ENCODE data around the gene IGF1R. TPM values are rescaled to one million over a fixed set of nuclear protein-coding genes. Genes with fewer than 3 reads are reported as not detected.

The IGF1R gene
- total and polyA plus RNA-seq, 12 donors: 8.6 to 138 (median 66.0) TPM

GRCh38 chr15:98740963-98741362 is 92.6 kb downstream of the IGF1R start:
- 79 to 90% (median 86%) methylated on average over 4 of the region's 4 CpGs for WGBS, 4 donors
- no peaks in the 10 kb centered on the region for H3K27me3 ChIP-seq
- TF ChIP-seq POLR2A (IDR thresholded peaks at IDR 0.05): no peak
- TF ChIP-seq, protein P1, sequence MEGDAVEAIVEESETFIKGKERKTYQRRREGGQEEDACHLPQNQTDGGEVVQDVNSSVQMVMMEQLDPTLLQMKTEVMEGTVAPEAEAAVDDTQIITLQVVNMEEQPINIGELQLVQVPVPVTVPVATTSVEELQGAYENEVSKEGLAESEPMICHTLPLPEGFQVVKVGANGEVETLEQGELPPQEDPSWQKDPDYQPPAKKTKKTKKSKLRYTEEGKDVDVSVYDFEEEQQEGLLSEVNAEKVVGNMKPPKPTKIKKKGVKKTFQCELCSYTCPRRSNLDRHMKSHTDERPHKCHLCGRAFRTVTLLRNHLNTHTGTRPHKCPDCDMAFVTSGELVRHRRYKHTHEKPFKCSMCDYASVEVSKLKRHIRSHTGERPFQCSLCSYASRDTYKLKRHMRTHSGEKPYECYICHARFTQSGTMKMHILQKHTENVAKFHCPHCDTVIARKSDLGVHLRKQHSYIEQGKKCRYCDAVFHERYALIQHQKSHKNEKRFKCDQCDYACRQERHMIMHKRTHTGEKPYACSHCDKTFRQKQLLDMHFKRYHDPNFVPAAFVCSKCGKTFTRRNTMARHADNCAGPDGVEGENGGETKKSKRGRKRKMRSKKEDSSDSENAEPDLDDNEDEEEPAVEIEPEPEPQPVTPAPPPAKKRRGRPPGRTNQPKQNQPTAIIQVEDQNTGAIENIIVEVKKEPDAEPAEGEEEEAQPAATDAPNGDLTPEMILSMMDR (IDR thresholded peaks at IDR 0.05): no peak
- peaks cover 8 to 37% of the 10 kb centered on the region in 2 donors for H3K4me1 ChIP-seq (replicated peaks in 1 of 2)
- no peak overlapping the region for H3K27ac ChIP-seq
- intact Hi-C loops (cut with DNase I): no loop called here
- H3K36me3 ChIP-seq (replicated peaks in 1 of 2): no peaks in the 10 kb centered on the region
- H3K4me3 ChIP-seq: no peak overlapping the region
- no peaks in the 10 kb centered on the region for H3K9me3 ChIP-seq (replicated peaks in 1 of 3)
- DNase-seq: no peak

DNA sequence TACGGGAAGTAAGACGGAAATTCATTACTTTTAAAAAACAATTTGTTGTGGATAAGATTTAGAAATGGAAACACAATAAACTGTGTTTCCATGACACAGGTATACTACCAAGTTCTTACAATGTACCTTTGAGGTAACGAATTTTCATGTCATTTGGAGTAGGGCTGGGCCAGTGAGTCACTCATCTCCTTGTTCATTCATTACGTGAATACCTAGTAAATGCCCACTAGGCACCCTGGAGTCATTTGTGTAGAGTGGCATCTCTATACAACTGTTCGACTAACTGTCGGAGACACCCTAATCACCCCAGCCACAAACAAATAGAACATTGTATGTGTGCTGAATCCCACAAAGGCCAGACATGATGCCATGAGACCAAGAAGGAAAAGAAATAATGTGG is 94.8 kb downstream of the IGF1R start:
- WGBS, 4 donors: 77 to 94% (median 88%) methylated on average over 6 of the region's 6 CpGs
- TF ChIP-seq, protein P1 (IDR thresholded peaks at IDR 0.05): no peak
- TF ChIP-seq POLR2A (IDR thresholded peaks at IDR 0.05): no peak
- no peak overlapping the region for H3K27ac ChIP-seq
- peaks cover 0 to 28% of the 10 kb centered on the region in 2 donors for H3K4me1 ChIP-seq (replicated peaks in 1 of 2)
- H3K9me3 ChIP-seq (replicated peaks in 1 of 3): no peaks in the 10 kb centered on the region
- DNase-seq: no peak
- no peak overlapping the region for H3K4me3 ChIP-seq
- H3K27me3 ChIP-seq: no peaks in the 10 kb centered on the region
- H3K36me3 ChIP-seq (replicated peaks in 1 of 2): no peaks in the 10 kb centered on the region
- intact Hi-C loops (cut with DNase I): no loop called here

- WGBS, 4 donors: 71 to 77% (median 74%) methylated on average over 2 of the region's 2 CpGs
- Histone ChIP-seq H3K27ac (no peak overlapping the region), H3K4me1 (replicated peaks in 1 of 2) (peaks cover 0 to 22% of the 10 kb centered on the region in 2 donors), H3K27me3 (no peaks in the 10 kb centered on the region), H3K4me3 (no peak overlapping the region), H3K36me3 (replicated peaks in 1 of 2) (no peaks in the 10 kb centered on the region), H3K9me3 (replicated peaks in 1 of 3) (no peaks in the 10 kb centered on the region)
- DNase-seq: no peak
- intact Hi-C loops (cut with DNase I): no loop called here
- TF ChIP-seq POLR2A (IDR thresholded peaks at IDR 0.05): no peak
- TF ChIP-seq, protein P1 (IDR thresholded peaks at IDR 0.05): no peak
Measured at GRCh38 chr15:98744506-98744905, 96.2 kb downstream of the IGF1R start.

GRCh38 chr15:98745179-98745578 is 96.8 kb downstream of the IGF1R start:
- Histone ChIP-seq H3K27me3 (no peaks in the 10 kb centered on the region), H3K36me3 (replicated peaks in 1 of 2) (no peaks in the 10 kb centered on the region), H3K9me3 (replicated peaks in 1 of 3) (no peaks in the 10 kb centered on the region), H3K4me1 (replicated peaks in 1 of 2) (peaks cover 0 to 19% of the 10 kb centered on the region in 2 donors), H3K4me3 (no peak overlapping the region), H3K27ac (no peak overlapping the region)
- no peak for DNase-seq
- intact Hi-C loops (cut with DNase I): no loop called here
- WGBS, 4 donors: 66 to 93% (median 73%) methylated on average over 3 of the region's 3 CpGs
- TF ChIP-seq POLR2A (IDR thresholded peaks at IDR 0.05): no peak
- TF ChIP-seq, protein P1 (IDR thresholded peaks at IDR 0.05): no peak

All from adrenal gland (tissue), 12 donors.